ENCODE measurements around the gene CTSZ.
"Not testable (repeated sequence)": the region's sequence is repeated elsewhere in the genome, so short reads cannot be mapped to it uniquely, and the experiment has no call there.

Gene CTSZ

GRCh38 chr20:58986968-58987517, 20.0 kb downstream of the CTSZ start:
- no peak for DNase-seq (ENCODE audit: low spot score)
- TF ChIP-seq, protein P1, sequence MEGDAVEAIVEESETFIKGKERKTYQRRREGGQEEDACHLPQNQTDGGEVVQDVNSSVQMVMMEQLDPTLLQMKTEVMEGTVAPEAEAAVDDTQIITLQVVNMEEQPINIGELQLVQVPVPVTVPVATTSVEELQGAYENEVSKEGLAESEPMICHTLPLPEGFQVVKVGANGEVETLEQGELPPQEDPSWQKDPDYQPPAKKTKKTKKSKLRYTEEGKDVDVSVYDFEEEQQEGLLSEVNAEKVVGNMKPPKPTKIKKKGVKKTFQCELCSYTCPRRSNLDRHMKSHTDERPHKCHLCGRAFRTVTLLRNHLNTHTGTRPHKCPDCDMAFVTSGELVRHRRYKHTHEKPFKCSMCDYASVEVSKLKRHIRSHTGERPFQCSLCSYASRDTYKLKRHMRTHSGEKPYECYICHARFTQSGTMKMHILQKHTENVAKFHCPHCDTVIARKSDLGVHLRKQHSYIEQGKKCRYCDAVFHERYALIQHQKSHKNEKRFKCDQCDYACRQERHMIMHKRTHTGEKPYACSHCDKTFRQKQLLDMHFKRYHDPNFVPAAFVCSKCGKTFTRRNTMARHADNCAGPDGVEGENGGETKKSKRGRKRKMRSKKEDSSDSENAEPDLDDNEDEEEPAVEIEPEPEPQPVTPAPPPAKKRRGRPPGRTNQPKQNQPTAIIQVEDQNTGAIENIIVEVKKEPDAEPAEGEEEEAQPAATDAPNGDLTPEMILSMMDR (IDR thresholded peaks at IDR 0.05; ENCODE audit: borderline replicate concordance, control extremely low read depth, extremely low read depth, insufficient read depth, missing control alignments) = no peak
- in situ Hi-C loops (cut with MboI; ENCODE audit: low sequenced_read_pairs, unreplicated experiment) = no loop called here

- in situ Hi-C loops (cut with MboI; ENCODE audit: low sequenced_read_pairs, unreplicated experiment) = no loop called here
- TF ChIP-seq, protein P1 (IDR thresholded peaks at IDR 0.05; ENCODE audit: borderline replicate concordance, control extremely low read depth, extremely low read depth, insufficient read depth, missing control alignments) = no peak
- no peak for DNase-seq (ENCODE audit: low spot score)
Measured at GRCh38 chr20:58986286-58986967, 20.6 kb downstream of the CTSZ start.

DNA sequence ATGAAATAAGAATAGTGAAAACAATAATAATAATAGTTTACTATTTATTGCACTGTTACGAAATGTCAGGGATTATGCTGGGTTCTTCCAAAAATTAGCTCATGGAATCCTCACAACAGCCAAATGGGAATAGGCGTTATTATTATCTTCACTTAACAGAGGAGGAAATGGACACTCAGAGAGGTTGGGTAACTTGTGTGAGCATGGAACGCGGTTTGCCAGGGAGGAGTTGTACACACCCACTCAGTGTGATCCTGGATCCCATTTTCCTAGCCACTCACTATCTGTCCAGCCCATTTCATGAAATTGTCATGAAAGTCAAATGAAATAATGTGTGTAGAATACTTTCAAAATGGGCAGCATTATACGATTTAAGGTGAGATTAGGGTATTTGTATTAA, 21.4 kb downstream of the CTSZ start:
- DNase-seq (ENCODE audit: low spot score) = no peak
- TF ChIP-seq, protein P1 (IDR thresholded peaks at IDR 0.05; ENCODE audit: borderline replicate concordance, control extremely low read depth, extremely low read depth, insufficient read depth, missing control alignments) = no peak
- in situ Hi-C loops (cut with MboI; ENCODE audit: low sequenced_read_pairs, unreplicated experiment) = no loop called here

- TF ChIP-seq, protein P1 (IDR thresholded peaks at IDR 0.05; ENCODE audit: borderline replicate concordance, control extremely low read depth, extremely low read depth, insufficient read depth, missing control alignments) = no peak
- no peak for DNase-seq (ENCODE audit: low spot score)
- in situ Hi-C loops (cut with MboI; ENCODE audit: low sequenced_read_pairs, unreplicated experiment) = no loop called here
Measured at GRCh38 chr20:58984691-58985090, 22.4 kb downstream of the CTSZ start.

DNA sequence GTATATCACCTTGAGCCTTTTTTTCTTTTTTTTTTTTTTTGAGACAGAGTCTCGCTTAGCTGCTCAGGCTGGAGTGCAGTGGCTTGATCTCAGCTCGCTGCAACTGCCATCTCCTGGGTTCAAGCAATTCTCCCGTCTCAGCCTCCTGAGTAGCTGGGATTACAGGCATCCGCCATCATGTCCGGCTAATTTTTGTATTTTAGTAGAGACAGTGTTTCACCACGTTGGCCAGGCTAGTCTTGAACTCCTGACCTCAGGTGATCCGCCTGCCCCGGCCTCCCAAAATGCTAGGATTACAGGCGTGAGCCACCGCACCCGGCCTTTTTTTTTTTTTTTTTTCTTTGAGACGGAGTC, 24.0 kb downstream of the CTSZ start:
- in situ Hi-C loops (cut with MboI; ENCODE audit: low sequenced_read_pairs, unreplicated experiment); DNase-seq (ENCODE audit: low spot score): not testable (repeated sequence)

DNA sequence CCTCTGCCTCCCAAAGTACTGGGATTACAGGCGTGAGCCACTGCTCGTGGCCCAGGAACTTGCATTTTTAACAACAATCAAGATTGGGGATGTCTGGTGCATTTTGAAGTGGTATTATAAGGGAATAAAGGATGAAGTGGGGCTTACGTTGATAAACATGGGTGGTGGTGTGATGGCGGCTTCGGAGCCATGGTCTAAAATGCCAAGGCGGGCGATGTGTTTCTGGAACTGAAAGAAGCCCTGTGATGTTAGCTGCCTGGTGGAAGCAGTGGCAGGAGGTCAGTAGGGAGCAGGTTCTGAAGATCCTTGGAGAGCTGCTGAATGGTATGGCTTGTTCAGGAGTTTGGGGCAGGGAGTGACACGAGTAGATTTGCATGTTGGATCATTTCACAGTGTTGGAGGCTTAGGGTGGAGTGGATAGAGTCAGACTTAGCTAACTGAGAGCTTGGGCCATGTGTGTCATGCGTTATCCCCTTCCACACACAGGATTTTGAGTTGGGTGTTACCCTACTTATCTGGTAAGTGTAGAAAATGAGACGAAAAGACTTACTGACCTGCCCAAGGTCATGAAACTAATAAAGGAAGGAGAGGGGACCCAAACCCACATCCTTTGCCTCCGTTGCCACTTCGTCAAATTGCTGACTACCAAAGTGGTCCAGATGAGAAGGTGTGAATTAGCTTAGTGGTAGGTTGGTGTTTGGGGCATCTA, 24.5 kb downstream of the CTSZ start:
- DNase-seq (ENCODE audit: low spot score) = no peak
- in situ Hi-C loops (cut with MboI; ENCODE audit: low sequenced_read_pairs, unreplicated experiment) = no loop called here
- TF ChIP-seq, protein P1 (IDR thresholded peaks at IDR 0.05; ENCODE audit: borderline replicate concordance, control extremely low read depth, extremely low read depth, insufficient read depth, missing control alignments) = no peak

Data from GM13976 (cell line).